HG03108 (cell line): ENCODE measurements around the gene ZNF805.
"Not testable (repeated sequence)": the region's sequence is repeated elsewhere in the genome, so short reads cannot be mapped to it uniquely, and the experiment has no call there.

Source experiments
- ATAC-seq: cut with Tn5 transposase; IDR thresholded peaks from one replicate; pipeline ENCODE4 v1.9.1; 2021; ENCODE audit warnings: moderate library complexity; ENCODE audit not compliant: unreplicated experiment

ZNF805 gene

GRCh38 chr19:57267291-57267690, 26.9 kb downstream of the ZNF805 start:
- no peak for ATAC-seq

GRCh38 chr19:57269515-57270250, 29.3 kb downstream of the ZNF805 start:
- ATAC-seq: no peak

GRCh38 chr19:57271280-57271679, 30.8 kb downstream of the ZNF805 start:
- no peak for ATAC-seq

GRCh38 chr19:57273014-57273413, 32.6 kb downstream of the ZNF805 start:
- no peak for ATAC-seq

- ATAC-seq: no peak
Observed at GRCh38 chr19:57276430-57276829, 36.0 kb downstream of the ZNF805 start.

GRCh38 chr19:57278481-57278880, 38.0 kb downstream of the ZNF805 start:
- ATAC-seq: not testable (repeated sequence)

- ATAC-seq: peak; percentile 70
Observed at GRCh38 chr19:57279418-57280164, 39.2 kb downstream of the ZNF805 start.

- peak; percentile 70 for ATAC-seq
Observed at GRCh38 chr19:57280165-57280961, 39.9 kb downstream of the ZNF805 start, which contains the start of gene ZNF460. Gene ZNF460 (plus strand): TSS chr19:57280485. CDS start chr19:57280807, 322 bp downstream.

- ATAC-seq: no peak
Observed at GRCh38 chr19:57280962-57281400, 40.5 kb downstream of the ZNF805 start.

- ATAC-seq: no peak
Observed at GRCh38 chr19:57282011-57282643, 41.7 kb downstream of the ZNF805 start.

GRCh38 chr19:57288373-57288772, 47.9 kb downstream of the ZNF805 start:
- no peak for ATAC-seq

GRCh38 chr19:57290970-57291369, 50.5 kb downstream of the ZNF805 start:
- ATAC-seq: no peak

GRCh38 chr19:57292547-57292946, 52.1 kb downstream of the ZNF805 start:
- ATAC-seq: no peak

- no peak for ATAC-seq
Observed at GRCh38 chr19:57293719-57294118, 53.3 kb downstream of the ZNF805 start.

GRCh38 chr19:57302020-57302465, 61.6 kb downstream of the ZNF805 start:
- no peak for ATAC-seq

GRCh38 chr19:57302727-57303401, 62.4 kb downstream of the ZNF805 start:
- ATAC-seq: no peak
